Stimulated activated CD4-positive, alpha-beta T cell treated with anti-CD3 and anti-CD28 coated beads, Interleukin-4, amount 100 ng/mL, for 48 hours (primary cell): ENCODE data around the gene RDM1.
"Not testable (repeated sequence)": the region's sequence is repeated elsewhere in the genome, so short reads cannot be mapped to it uniquely, and the experiment has no call there.

Experiments used
- DNase-seq, 2 donors: peaks; one replicate each; pipeline ENCODE4 v3.0.0-alpha.2; 2020; ENCODE audit warnings: low read depth in 2 of 2

RDM1 gene

GRCh38 chr17:35898283-35899070, 32.1 kb downstream of the RDM1 start:
- no peak for DNase-seq

GRCh38 chr17:35897772-35898171, 32.8 kb downstream of the RDM1 start:
- not testable (repeated sequence) for DNase-seq

GRCh38 chr17:35895636-35896587, 34.7 kb downstream of the RDM1 start:
- no peak for DNase-seq

- DNase-seq, result no peak
These were observed 36.4 kb downstream of the RDM1 start for GRCh38 chr17:35894206-35894605.

- DNase-seq, result no peak
These were observed 36.8 kb downstream of the RDM1 start for GRCh38 chr17:35893751-35894150.

- peak; percentile 28 to 55 for DNase-seq
These were observed 38.2 kb downstream of the RDM1 start for GRCh38 chr17:35892091-35893035.

- DNase-seq, result no peak
These were observed 39.3 kb downstream of the RDM1 start for GRCh38 chr17:35891269-35891668.

- DNase-seq, result no peak
These were observed 39.8 kb downstream of the RDM1 start for GRCh38 chr17:35890774-35891155.

- DNase-seq, result no peak
These were observed 40.5 kb downstream of the RDM1 start for GRCh38 chr17:35889818-35890773.

- DNase-seq, result no peak
These were observed 41.3 kb downstream of the RDM1 start for GRCh38 chr17:35889241-35889640.

GRCh38 chr17:35879773-35880654, 50.6 kb downstream of the RDM1 start, which contains the start of gene CCL5:
TSS of gene CCL5 (minus strand) at chr17:35880360.
- DNase-seq, result no peak

GRCh38 chr17:35878361-35878760, 52.2 kb downstream of the RDM1 start:
- DNase-seq, result no peak

GRCh38 chr17:35877345-35878029, 53.1 kb downstream of the RDM1 start:
- DNase-seq, result no peak

GRCh38 chr17:35876534-35876933, 54.0 kb downstream of the RDM1 start:
- no peak for DNase-seq

GRCh38 chr17:35875800-35876139, 54.8 kb downstream of the RDM1 start:
- DNase-seq, result no peak

GRCh38 chr17:35875072-35875799, 55.3 kb downstream of the RDM1 start:
- no peak for DNase-seq

GRCh38 chr17:35872196-35872980, 58.2 kb downstream of the RDM1 start:
- no peak for DNase-seq
